ENCODE data around the gene ZNF333.

ZNF333 gene

DNA sequence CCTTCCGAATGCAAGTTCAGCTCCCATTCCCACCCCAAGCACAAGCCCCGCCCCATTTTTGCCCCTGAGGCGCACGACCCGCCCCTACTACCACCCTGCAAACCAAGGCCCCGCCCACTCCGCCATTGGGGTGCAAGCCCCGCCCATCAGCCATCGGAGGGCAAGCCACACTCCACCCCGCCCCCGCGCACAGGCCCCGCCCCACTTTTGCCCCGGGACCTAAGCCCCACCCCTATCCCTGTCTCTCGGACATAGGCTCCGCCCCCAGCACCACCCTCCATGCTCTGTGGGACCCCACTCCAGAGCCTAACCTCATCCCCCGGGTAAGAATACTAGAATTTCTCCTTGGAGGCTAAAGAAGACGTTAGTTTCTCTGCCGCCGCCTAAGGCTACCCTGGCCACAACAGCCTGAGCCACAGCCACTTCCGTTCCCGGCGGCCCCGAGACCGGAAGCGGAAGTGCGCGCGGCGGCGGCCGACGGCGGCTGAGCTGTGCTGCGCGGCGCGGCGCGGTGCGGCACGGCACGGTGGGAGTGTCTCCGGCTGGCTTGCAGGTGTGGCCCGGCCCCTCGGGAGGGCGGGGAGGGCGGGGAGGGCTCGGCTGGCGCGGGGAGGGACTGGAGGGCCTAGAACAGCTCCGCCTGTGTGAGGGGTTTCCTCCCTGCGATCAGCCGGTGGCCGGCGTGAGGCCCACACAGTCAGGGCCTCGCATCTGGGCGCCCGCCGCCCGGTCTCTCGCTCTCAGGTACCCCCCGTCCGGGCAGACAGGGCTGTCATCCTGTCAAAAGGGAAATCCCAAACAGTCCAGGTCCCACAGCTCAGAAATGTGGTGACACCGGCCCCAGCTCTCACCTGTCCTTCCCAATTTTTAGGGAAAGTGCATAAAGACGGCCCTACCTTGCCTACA is at the start of gene ZNF333:
Gene ZNF333 (plus strand): TSS at position 451 of the 906 bp plus-strand sequence. CDS start 3,444 bp downstream, outside the sequence.
- Histone ChIP-seq H3K27ac (peak within 1 kb of the TSS; percentile 46 to 98 (median 90)), H3K4me3 (peak within 1 kb of the TSS; percentile 60 to 84 (median 72))

DNA sequence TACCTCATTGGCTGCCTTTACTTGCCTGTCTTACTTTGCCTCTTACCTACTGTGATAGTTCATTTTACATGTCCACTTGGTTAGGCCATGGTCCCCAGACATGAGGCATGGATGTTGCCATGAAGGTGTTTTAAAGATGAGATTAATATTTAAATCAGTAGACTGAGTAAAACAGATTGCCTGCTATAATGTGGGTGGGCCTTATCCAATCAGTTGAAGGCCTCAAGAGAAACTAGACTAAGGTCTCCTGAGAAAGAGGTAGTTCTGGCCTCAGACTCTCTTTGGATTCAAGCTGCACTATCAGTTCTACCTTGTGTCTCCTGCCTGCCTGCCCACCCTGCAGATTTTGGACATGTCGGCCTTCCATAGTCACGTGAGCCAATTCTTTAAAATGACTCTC is 41.3 kb upstream of the ZNF333 start:
- H3K27ac ChIP-seq: no peak overlapping the region
- H3K4me3 ChIP-seq: no peak overlapping the region

DNA sequence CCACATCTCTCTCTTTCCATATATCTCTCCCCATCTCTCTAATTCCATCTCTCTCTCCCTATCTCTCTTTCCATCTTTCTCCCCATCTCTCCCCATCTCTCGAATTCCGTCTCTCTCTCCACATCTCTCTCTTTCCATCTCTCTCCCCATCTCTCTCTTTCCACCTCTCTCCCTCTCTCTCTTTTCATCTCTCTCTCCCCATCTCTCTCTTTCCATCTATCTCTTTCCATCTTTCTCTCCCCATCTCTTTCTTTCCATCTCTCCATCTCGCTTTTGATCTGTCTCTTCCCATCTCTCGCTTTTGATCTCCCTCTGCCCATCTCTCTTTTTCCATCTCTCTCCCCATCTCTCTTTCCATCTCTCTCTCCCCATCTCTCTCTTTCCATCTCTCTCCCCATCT is 40.8 kb upstream of the ZNF333 start:
- Histone ChIP-seq H3K27ac (no peak overlapping the region), H3K4me3 (no peak overlapping the region)

DNA sequence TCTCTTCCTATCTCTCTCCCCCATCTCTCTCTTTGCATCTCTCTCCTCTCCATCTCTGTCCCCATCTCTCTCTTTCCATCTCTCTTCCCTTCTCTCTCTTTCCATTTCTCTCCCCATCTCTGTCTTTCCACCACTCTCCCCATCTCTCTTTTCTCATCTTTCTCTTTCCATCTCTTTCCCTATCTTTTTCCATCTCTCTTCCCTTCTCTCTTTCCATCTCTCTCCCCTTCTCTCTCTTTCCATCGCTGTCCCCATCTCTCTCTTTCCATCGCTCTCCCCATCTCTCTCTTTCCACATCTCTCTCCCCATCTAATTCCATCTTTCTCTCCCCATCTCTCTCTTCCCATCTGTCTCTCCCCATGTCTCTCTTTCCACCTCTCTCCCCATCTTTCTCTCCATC is 39.7 kb upstream of the ZNF333 start:
- Histone ChIP-seq H3K27ac (no peak overlapping the region), H3K4me3 (no peak overlapping the region)

DNA sequence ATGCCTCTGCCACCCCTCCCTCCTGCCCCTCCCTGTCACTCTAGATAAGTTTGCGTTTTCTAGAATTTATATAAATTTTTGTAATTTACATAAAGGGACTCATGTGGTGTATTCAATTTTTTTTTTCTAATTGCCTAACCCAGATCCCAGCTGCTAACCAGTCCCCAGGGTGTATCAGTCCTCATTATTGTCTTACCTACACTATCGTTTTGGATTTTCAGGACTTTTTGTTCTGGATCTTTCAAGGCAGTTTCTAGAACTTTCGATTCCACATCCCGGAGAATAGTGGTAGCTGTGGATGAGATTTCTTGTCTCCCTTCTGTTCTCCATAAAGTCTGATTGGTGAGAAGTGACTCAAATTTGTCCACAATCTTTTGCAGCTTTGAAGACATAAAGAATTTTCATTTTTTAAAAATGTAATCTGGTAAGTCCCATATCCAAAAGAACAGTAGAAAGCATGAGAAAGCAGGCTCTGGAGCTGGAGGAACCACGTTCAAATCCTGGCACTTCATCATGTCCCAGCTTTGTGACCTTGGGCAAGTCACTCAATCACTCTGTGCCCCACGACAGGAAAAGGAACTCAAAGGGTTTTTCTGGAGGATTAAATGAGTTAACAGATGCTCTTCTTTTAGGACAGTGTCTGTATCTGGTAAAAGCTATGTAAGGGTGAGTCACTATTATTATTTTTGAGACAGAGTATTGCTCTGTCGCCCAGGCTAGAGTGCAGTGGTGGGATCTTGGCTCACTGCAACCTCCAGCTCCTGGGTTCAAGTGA is 34.9 kb upstream of the ZNF333 start:
- H3K27ac ChIP-seq: no peak overlapping the region
- no peak overlapping the region for H3K4me3 ChIP-seq

DNA sequence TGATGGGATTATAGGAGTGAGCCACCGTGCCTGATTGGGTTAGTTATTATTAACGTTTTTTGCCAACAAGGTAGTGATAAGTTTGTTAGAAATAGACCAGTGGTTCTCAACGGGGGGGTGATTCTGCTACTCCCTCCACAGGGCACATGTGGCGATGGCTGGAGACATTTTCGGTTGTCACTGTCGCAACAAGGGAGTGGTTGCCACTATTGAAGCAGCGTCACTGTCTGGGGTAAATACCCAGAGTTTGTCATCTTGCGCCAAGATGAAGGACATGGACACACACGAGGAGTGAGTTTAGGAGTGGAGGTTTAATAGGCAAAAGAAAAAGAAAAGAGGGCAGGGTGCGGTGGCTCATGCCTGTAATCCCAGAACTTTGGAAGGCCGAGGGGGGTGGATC is 34.1 kb upstream of the ZNF333 start:
- Histone ChIP-seq H3K4me3 (no peak overlapping the region), H3K27ac (no peak overlapping the region)

DNA sequence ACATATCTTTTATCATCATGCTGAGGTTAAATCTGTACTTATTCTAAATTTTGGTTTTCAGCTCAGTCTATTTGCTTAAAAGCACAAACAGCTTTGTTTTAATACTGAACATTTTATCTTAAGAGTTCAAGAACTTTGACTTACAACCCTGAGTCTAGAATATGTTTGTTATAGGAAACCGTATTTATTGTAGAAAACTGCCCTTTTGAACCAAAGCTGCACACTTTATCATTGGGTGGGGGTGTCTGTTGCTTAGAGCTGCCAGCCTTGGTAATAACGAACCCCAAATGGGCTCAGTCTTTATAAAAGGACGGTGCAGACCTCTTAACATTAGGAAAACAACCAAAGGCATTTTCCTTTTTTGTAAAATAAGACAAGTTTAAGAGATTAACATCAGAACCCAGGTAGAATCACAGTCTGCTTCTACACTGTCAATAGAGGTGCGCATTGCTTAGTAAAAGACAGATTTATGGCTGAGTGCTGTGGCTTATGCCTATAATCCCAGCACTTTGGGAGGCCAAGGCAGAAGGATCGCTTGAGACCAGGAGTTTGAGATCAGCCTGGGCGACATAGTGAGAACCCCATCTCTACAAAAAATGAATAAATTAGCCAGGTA is 29.9 kb upstream of the ZNF333 start:
- Histone ChIP-seq H3K27ac (no peak overlapping the region), H3K4me3 (no peak overlapping the region)

DNA sequence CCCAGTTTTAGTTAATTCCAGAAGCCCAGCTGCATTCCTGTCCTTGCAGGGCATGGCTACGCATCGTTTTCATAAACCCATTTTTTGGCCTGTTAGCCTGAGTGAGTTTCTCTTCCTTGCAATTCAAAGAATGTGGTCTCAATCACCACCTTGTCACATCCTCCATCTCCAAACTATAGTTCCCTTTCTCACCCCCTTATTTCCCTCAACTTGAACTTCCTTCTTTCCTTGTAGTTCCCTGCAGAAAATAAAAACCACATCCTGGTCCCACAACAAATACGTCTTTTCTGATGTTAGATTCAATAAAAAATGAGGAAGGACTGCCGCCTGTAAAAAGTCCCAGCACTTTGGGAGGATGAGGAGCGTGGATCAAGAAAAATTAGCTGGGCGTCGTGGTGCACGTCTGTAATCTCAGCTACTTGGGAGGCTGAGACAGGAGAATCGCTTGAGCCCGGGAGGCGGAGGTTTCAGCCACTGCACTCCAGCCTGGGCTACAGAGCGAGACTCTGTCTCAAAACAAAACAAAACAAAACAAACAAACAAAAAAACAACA is 28.4 kb upstream of the ZNF333 start:
- Histone ChIP-seq H3K4me3 (no peak overlapping the region), H3K27ac (no peak overlapping the region)

DNA sequence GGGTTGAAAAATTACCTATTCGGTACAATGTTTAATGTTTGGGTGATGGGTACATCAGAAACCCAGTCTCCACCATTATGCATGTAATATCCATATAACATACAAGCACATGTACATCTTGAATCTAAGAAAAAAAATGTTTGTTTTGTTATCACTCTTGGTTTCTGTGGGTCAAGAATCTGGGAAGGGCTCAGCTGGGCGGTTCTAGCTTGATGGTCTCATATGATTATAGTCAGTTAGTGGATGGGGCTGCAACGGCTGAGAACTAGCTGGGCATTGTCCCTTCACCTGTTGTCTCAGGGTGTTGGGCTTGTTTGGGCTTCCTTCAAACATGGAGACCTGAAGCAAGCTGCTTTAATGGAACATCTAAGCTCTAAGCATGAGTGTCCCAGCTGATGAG is 19.9 kb upstream of the ZNF333 start:
- no peak overlapping the region for H3K4me3 ChIP-seq
- H3K27ac ChIP-seq: no peak overlapping the region

DNA sequence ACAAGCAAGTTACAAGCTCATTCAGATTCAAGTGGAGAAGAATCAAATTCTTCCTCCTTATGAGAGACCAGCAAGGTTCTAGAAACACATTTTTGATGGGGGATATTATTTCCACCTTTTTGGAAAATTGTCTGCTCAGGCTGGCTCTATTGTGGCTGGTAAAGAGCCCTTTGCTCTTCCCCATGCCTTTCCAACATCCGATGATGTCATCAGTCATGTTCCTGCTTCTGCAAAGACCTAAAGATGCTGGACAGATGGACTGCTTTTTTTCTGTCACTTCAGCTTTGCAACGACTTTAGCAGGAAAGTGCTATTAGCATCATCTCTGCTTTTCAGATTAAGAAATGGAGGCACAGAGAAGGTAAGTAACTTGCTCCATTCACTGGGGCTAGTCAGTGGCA is 19.4 kb upstream of the ZNF333 start:
- no peak overlapping the region for H3K27ac ChIP-seq

DNA sequence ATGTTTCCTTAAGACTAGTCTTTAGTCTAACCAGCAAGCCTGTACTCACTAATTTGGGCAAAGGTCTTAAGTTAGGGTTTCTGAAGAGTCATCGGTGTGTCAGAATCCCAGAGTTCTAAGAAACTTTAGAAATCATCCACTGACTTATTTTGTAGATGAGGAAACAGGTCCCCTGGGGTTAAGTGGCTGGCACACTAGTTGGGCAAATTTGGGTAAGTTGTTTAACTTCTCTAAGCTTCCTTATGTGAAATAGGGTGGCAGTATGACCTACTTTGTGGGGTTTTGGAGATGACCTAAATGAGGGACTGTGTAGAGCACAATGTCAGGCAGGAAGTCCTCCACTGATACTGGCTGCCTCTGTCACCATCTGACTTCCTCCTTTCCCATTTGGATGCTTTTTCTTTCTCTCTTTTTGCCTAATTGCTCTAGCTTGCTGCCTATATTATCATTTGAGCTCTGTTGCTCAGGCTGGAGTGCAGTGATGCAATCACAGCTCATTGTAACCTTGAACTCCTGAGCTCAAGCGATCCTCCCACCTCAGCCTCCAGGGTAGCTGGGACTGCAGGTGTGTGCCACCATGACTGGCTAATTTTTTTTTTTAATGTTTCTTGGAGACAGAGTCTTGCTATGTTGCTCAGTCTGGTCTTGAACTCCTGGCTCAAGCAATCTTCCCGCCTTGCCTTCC is 17.5 kb upstream of the ZNF333 start:
- Histone ChIP-seq H3K4me3 (no peak overlapping the region), H3K27ac (peak overlapping the region in 2 of 21 experiments; percentile 17 to 50)

More for the DNA sequence above, 19.4 kb upstream of the ZNF333 start:
- no peak overlapping the region for H3K4me3 ChIP-seq

DNA sequence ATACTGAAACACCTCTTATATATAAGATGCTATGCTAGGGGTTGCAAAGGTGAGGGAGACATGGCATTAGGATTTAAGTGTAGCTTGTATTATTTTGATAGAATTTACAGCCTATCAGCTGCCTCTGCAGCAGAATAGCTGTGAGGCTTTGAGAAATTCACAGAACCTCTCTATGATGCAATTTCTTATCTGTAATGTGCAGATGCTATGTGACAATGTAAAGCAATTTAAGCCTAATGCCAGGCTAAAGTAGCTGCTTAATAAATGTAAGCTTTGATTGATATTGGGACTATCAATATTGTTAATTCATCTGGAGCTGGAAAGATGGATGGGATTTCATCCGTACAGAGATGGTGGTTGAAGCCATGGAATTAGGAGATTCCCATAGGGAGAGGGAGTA is 16.8 kb upstream of the ZNF333 start:
- no peak overlapping the region for H3K27ac ChIP-seq
- no peak overlapping the region for H3K4me3 ChIP-seq

DNA sequence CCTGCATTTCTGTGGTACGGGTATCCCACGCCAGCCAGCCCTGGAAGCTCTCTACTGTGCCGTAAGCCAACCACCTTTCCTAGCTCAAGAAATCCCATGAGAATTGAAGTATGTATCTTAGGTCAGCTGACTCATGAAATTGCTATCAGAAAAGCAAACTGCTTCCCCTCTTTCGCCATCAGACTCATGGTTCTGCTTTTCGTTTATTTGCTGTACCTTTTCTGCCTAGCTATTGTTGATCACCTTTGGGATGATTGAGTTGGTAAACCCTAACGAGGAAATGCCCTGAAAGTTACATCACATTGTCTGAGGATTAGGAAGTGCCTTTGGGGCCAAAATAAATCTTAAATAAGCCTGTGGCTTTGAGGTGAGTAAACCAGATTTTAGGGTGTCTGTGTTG is 15.1 kb upstream of the ZNF333 start, which contains the start of gene ADGRE3:
Gene ADGRE3 (minus strand): TSS at position 81 of the 400 bp plus-strand sequence. CDS start 74 bp downstream, at position 7.
- no peak within 1 kb of the TSS for H3K4me3 ChIP-seq
- H3K27ac ChIP-seq: peak within 1 kb of the TSS in 2 of 21 experiments; percentile 26 to 28

DNA sequence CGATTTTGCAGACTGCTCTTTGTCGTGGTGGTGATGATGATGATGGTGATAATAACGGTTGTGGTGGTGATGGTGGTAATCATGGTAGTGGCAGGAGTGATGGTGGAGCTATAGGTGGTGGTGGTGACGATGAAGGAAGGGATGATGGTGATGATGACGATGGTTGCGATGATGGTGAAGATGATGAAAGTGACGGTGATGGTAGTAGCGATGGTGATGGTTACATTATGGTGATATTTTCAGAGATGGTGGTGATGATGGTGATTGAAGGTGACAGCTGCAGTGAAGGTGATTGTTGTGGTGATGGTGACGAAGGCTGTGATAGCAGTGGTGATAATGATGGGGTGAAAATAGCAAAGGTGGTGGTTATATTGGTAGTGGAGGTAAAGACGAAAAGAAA is 13.1 kb upstream of the ZNF333 start:
- H3K4me3 ChIP-seq: no peak overlapping the region
- H3K27ac ChIP-seq: no peak overlapping the region

DNA sequence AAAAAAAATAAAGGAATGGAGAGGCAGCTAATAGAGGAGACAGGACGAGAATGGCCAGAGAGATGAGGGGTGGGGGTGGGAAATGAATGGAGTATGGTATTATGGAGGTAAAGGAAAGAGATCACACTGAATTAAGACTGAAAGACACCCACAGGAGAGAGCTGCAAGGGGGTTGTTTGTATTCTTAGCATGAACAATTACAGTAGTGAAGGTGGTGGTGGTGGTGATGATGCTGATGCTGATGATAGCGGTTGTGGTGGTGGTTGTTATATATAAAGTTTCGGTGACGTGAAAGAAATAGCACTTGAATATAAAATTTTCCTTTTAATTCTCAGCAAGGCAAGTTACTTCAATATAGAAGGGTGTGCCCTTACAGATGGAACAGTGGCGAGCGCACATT is 12.4 kb upstream of the ZNF333 start:
- Histone ChIP-seq H3K27ac (no peak overlapping the region), H3K4me3 (no peak overlapping the region)

DNA sequence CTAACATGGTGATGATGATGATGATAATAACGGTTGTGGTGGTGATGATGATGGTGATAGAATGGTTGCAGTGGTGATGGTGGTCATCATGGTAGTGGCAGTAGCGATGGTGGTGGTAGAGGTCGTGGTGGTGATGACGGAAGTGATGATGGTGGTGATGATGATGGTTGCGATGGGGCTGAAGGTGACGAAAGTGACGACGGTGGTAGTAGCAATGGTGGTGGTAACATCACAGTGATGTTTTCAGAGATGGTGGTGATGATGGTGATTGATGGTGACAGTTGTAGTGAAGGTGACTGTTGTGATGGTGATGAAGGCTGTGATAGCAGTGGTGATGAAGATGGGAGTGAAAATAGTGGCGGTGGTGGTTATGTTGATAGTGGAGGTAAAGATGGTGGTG is 11.6 kb upstream of the ZNF333 start:
- H3K4me3 ChIP-seq: no peak overlapping the region
- H3K27ac ChIP-seq: no peak overlapping the region

DNA sequence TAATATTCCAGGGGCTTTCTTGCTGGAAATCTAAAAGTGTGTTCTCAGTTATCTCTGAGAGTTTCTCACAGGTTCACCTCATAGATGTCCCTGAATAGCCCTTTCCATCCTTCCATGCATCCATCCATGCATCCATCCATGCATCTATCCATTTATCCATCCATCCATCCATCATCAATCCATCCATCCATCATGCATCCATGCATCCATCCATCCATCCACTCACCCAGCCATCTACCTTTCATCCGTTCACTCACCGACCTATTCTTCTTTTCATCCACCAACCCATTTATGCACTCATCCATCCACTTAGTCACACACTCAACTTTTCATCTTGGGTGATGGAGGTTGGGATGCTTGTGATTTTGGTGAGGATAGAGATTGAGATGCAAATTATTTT is 7.8 kb upstream of the ZNF333 start:
- H3K27ac ChIP-seq: no peak overlapping the region
- no peak overlapping the region for H3K4me3 ChIP-seq

DNA sequence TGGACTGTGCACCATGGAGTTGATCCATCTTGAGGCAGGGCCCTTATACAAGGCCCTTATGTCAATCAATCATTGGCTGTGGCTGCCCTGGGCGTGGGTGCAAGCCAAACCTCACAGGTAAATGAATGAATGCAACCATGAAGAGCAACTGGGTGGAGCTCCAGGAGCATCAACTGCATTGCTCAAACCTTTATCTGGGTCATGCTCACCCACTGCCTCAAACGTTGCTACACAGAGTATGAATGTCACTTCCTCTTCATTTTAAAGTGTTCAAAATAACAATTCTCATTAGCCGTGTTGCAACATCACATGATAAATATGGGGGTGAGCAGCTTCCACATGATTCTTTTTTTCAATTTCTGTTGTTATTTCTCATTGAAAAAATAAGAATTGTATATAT is 6.4 kb upstream of the ZNF333 start:
- peak overlapping the region in 1 of 21 experiments; percentile 11 for H3K27ac ChIP-seq
- H3K4me3 ChIP-seq: no peak overlapping the region

DNA sequence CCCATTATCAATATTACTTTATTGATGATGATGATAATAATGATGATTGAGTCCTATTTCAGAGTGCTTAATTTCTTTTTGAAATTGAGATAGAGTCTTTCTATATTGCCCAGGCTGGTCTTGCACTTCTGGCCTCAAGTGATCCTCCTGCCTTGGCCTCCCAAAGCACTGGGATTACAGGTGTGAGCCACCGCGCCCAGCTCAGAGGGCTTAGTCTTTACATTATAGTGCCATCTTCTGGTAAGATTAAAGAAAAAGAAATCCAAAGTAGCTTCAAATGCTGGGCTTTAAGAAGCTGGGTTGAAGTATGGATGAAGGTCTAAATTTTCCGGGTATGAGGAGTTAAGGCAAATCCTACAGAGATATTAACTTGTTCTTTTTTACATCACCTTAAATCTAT is 3.4 kb upstream of the ZNF333 start:
- Histone ChIP-seq H3K4me3 (no peak overlapping the region), H3K27ac (no peak overlapping the region)

Data from skin epidermis (tissue), 12 donors.